HG03342 (cell line): Measurements from ENCODE around the gene CHRM3.
"Not testable (repeated sequence)": the region's sequence is repeated elsewhere in the genome, so short reads cannot be mapped to it uniquely, and the experiment has no call there.

ENCODE experiments used
- ATAC-seq: cut with Tn5 transposase; IDR thresholded peaks from one replicate; pipeline ENCODE4 v1.9.1; 2021; ENCODE audit warnings: mild to moderate bottlenecking, moderate library complexity; ENCODE audit not compliant: unreplicated experiment

CHRM3 gene

DNA sequence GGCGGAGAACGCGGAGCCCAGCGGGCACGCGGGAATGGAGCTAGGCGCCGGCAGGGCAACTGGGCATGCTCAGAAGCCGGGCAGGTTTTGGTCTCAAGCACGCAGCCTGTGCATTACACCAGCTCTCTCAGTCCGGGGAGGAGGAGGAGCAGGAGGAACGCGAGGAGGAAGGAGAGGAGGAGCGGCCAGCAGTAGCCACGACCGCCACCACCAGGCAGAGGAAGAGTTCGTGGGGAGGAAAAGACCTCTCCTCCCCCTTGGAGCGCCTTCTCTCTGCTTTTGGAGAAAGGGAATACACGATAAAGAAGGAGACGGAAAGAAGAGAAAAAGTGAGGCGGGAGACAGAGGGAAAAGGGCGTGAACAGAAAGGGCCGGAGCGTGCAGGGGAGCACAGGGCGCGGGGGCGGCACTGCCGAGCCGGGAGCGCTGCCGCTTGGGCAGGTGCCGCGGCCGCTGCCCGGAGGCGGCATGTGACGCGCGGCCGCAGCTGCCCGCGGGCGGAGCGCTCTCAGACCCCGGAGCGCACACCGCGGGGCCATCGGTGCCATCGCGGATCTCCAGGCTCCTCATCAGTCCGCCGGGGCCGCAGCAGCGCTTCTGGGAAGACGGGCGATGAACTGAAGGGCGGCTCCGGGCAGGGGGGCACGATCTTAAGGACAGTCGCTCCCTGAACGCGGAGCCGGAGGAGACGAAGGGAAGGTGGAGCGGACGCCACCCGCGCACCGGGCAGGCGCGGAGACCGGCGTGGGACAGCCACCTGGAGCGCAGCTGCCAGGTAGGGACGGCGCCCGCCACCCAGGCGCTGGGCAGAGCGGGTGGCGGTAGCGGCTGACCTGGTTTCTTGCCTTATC, at the start of gene CHRM3:
TSS of gene CHRM3 (plus strand) at position 116 of the 851 bp plus-strand sequence. CDS start 520,884 bp downstream, outside the sequence.
- ATAC-seq: no peak

DNA sequence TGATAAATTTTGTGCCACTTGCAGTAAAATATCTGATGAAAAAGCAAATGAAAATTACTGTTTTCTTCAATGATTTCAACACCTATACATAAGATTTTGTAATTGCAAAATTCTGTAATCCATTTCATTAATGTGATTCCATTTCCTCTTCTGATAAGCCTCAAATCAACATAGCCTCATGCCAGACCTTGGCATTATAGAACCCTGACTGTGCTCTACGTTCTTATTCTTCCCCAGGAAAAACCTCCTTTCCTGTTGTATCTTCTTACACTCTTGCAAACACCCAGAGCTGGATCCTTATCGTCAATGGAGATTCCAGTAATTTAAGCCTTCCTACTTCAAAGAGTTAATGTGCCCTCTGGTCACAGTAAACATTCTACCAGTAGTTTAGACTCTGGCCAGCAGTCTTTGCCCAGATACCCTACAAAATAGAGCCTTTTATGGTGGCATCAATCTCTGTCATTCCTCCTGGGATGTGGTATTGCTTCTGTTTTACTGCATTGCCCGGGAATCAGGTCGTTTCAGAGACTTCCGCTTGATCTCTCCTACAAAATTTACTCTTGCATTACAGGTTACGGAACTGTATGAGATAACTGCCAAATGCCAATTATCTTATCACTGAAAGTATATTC, 48.5 kb upstream of the CHRM3 start:
- no peak for ATAC-seq

DNA sequence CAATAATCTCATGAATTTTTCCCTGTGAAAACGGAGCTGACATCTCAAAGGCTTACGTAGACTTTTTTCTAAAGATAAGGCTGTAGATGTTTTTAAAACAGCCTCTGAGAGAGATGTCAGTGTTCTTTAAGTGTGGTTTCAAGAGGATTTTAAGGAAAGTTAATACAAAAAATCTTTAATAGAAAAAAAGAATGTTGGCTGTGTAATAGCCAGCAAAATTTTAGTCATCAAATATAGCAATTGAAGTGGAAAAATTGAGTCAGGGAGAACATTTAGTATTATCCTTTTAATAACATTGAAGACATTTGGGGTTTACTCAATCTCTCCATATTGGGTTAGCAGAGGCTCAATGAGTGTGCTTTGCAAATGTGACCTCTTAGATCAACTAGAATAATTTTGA, 38.6 kb upstream of the CHRM3 start:
- ATAC-seq: no peak

DNA sequence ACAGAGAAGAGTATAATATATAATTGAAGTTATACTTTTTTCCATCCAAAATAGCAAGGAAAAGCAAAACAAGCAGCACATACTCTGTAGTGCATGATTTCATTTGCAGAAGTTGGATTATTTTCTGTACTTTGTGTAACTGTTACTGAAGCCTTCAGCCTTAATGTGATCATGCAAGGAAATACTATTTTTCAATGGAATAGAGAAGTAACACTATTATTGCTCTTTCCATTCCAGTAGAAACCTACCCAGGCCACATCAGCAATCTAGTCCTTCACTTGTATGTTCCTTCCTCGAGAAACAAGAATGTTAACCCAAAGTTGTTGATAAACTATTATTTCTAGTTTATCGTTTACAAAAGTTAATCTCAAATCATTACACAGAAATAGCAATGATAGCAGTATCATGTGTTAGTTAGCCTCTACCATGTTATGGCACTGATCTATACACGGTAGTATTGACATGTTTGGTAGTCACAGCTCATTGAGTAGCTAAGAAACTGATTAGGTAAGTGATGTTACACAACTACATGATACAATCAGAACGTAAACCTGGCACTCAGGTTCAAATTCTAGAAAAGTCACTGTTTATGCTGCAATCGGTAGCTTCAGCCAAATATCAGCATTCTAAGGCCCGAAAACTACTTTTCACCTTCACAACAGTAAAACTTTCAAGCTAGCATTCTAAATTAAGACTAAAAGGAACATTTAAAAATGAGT, 37.6 kb upstream of the CHRM3 start:
- ATAC-seq: no peak

DNA sequence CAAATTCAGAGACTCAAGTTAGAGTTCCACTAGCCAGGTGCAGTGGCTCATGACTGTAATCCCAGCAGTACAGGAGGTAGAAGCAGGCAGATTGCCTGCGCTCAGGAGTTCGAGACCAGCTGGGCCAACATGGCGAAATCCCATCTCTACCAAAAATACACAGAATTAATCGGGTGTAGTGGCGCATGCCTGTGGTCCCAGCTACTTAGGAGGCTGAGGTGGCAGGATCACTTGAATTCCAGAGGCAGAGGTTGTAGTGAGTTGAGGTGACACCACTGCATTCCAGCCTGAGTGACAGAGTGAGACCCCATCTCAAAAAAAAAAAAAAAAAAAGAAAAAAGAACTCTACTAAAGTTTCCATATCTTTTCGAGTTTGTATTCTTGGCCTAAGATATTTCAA, 36.7 kb upstream of the CHRM3 start:
- ATAC-seq: no peak

DNA sequence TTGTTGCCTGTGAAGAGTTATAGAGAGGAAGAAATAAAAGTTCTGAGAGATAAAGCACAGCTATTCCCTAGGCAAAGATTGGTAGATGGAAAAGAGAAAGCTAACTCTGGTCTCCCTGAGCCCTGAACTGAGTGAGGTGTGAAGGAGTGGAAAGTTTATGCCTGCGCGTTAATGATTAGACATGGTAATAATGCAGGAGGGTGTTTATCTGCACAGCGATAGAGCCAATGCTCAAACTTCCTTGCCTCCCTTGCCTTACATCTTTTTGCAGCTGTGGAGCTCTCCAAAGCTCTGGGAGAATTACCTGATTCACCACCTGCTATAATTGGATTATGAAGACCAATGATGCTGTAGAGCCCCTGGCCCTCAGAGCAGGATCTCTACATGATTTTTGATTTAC, 32.8 kb upstream of the CHRM3 start:
- no peak for ATAC-seq

DNA sequence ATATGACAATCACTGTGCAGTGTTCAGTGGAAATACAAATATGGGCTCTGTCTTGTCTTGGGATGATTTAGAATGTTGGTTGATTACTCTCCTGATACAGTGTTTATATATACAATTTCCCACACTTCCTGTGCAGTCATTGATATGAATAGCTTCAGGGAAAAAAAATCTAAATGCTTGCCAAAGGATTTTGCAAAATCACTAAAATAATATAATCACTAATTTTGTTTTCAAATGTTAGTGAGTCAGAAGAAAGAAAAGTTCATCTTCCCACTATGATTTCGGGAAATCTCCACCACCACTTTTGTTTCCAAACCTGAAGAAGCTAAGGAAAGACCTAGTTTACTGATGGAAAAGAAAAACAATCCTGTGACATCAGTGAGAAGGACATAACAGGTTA, 32.1 kb upstream of the CHRM3 start:
- ATAC-seq: no peak

DNA sequence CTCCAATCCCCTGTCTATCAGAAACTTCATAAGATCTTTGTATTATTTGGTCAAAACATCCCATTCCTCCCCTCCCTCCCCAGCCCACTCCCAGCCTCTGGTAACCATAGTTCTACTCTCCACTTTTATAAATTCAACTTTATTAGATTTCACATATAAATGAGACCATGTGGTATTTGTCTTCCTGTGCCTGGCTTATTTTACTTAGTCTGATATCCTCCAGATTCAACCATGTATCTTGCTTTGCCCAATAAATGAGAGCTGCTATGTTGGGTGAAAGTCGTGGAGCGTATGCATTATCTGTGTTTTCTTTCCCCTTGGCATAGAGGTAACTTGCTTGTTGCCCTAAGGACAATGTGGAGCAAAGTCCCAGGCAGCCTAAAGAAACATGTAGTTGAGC, 28.5 kb upstream of the CHRM3 start:
- ATAC-seq: no peak

DNA sequence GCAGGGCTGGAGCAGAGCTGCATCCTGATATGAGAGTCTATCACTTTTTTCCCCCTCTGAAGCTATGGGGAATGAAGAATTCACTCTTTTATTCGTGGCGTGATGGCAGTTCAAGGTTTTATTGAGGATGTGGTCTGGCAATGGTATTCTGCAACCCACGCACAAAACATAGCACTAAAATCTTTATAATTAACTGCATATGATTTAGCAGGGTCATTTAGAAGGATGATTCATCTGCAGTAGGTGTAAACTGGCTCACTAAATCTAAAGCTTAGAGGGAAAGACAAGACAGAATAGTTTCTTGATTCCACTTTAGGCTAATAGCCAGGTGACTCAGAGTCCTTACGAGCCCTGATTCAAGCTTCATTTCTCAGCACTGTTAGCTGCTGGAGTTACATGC, 25.0 kb upstream of the CHRM3 start:
- ATAC-seq: no peak

DNA sequence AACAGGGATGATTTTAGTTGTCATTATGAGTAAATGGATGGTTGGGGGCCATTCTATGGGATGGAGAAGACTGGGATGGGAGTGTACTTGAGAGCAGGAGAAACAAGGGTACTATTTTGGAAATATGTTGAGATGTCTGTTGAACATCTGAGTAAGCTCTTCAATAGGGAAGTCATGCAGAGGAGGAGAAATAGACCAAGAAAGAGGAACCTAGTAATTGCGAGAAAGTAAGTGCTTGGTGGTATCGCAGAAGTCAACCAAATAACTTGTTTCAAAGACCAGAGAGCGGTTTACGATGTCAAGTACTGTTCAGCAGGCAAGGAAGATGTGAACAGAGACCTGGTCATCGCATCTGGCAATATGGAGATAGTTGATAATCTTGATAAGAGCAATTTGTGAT, 22.4 kb upstream of the CHRM3 start:
- ATAC-seq: no peak

DNA sequence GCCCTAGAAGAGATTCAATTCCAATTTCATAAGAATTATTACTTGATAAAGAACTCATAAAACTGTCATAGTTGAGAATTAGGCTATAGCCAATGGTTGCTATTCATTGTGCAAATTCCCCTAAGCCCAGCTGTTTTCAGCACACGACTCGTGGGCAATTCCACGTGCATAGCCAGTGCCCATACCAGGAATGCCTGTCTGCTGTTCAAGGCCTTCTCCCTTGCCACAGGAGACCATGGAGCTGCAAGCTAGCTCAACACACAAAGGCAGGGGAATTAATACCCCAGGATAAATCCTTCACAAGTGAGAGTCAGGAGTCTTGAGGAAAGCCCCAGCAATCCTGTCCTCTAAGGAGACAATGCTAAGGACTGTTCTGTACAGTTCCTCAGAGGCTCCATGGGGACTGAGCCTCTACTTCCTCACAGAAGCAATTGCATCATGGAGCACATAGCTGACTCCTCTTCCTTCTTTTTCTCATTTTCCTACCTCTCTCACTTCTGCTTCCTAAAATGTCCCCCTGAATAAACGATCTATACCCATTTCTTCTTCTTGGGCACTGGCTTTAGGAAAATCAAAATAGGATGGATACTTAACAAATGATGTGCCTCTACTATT, 19.1 kb upstream of the CHRM3 start:
- no peak for ATAC-seq

DNA sequence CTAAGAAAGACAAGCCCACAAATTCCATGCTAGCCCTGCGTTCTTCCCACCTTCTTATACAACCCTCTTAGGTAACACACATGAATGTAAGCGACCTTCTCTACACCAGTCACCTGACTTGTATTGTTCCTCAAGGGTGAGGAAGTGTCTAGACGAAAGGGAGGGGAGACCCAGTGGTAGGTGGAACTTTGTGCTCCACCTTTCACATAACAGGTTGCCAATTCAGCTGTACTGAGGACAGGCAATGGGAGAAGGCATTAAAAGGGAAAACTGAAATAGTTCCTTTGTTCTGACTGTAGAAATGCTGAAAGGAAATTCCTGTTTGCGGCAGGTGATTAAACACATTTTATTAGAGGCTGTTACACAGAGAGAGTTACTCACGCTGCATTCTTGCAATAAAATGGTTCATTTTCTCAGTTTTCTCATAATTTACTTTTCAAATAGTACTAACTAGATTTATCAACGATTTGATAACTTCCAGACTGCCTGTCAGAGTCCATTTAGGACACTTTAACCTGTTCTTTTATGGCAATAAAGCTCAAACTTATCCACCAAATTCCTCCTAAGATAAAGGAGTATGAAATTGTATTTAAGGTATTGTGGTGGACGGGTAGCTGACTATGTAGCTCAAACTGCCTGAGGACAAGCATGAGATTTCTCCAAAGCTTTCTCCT, 17.8 kb upstream of the CHRM3 start:
- no peak for ATAC-seq

DNA sequence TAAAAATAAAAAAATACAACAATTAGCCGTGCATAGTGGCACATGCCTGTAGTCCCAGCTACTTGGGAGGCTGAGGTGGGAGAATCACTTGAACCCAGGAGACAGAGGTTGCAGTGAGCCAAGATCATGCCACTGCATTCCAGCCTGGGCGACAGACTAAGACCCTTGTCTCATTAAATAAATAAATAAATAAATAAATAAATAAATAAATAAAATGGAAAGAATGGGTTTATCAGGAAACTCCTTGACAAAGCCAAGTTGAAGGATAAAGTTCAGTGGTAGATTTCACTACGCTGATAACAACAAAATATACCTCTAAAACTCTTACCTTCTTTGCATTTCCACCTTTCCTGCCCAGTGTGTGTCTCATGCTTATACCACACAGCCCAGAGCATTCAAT, 15.5 kb upstream of the CHRM3 start:
- ATAC-seq: not testable (repeated sequence)

DNA sequence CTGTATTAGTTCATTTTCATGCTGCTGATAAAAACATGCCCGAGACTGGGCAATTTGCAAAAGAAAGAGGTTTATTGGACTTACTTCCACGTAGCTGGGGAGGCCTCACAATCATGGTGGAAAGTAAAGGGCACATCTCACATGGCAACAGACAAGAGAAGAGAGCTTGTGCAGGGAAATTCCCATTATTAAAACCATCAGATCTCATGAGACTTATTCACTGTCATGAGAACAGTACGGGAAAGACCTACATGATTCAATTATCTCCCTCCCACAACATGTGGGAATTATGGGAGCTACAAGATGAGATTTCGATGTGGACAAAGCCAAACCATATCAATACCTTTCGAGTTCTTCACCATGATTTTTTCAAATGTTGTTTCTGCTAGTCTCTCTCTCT, 3.7 kb upstream of the CHRM3 start:
- no peak for ATAC-seq

DNA sequence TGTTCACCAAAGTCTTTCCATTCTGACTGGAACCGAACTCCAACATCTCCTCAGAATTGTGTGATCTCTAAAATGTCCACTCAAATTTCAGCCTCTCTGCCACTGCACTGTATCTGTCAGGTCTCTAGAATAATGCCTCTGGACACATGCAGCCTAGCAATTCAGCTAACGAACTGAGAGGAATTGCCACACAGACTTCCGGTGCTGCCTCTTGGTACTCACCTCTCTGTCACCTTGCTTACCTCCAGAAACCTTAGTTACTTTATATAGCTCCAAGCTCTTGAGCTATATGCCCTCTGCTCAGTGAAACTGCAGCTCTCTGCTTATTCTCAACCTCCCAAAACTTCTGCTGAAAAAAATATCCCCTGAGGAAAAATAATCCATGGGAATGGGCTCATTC, 2.7 kb upstream of the CHRM3 start:
- ATAC-seq: no peak

DNA sequence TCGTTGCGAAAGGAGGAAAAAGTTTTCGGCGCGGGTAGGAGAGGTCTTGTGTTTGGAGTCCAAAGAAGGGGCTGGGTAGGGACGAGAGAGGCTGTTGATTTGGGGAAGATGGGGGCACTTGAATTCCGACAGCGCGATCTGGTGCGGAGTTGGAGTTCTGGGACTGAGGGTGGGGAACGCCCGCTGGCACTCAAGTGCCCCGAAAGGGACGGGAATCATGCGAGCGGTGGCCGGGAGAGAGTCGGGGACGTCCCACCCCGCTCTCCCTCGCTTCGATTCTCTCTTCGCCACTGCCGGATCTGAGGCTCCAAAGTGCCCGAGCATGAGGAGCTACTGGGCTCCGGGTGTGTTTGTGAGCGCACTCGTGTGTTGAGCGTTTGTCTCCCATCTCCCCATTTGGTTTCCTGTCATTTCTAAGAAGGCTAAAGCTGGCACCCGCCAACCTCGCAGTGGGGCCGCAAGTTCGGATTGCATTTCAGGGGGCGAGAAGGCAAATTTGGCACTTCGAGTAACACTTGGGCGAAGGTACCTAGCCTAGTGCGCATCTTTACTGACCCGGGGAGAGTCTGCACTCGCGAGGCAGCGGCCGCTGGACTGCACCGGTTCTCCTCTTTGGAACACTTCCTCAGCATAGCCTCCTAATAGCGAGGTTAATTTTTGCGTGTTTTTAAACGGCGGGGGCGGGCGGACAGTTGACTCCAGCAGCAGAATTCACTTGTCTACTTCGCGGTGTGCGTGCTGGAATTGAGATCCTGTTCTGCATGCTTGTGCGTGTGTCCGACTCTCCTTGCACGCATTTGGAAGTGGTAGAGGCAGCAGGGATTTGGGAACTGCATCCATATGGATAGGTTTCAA, 1.2 kb downstream of the CHRM3 start:
- ATAC-seq: no peak

DNA sequence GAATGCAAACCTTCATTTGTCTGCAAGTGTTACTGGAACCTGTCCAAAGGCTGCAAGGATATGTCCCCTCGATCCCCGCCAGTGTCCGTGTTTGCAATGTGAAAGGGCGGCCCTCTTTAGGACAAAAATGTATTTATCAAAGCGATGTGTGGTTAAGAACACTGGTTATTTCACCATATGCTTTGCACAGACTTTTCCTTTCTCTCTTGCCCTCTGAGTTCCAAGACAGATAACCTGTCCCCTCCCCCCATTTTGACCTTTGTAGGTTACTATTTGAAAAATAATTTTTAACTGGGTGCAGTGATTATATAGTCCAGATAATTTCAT, 1.8 kb downstream of the CHRM3 start:
- no peak for ATAC-seq

DNA sequence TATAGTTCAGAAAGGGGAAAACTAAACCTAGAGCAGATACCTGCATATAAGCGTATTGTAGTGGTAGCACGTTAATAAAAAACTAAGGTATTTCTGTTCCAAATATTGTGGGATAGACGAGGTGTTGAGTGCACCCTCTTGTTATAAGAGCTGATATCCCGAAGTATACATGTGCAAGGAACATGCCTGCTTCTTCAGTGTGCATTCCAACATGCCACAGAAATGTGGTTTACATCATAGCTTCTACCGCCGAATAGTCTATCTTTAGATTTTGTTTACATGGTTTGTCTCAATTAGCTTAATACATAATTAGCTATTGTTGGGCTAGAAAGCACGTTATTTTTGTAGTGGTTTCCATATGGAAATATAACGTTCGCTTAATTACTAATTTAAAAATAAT, 2.2 kb downstream of the CHRM3 start:
- ATAC-seq: no peak

DNA sequence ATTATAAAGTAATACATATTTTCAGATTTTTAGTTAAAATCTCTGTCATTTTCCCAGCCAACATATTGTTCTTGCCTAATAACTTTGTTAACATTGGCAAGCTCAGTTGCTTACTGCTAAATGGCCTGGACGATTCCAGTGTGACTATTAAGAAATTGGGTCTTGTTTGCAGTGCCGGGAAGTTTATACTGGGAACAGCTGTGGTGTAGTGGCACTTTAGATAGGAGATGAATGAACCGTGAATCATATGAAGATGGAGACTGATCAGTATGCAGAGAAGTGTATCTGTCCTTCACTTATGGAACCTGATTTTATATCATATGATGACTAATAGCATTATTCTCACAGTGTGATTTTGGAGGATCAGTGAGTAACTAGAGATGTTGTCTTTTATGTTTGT, 3.3 kb downstream of the CHRM3 start:
- no peak for ATAC-seq

DNA sequence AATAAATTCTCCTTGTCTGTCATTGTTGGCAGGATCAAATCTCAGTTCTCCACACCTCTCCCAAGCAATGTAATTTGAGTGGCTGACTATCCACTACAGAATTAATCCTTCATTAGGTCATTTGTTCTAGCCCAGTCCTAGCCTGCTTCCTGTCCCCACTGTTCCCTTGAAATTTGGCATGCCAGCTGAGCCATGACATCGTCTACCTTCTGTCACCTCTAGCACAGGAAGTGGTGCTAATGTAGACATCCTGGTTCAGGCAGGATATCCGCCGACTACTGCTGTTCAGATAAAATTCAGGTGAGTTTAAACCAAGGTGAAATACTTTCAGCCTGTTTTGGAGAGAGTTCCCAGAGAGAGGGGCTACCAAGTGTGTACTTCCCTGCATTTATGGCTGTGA, 5.9 kb downstream of the CHRM3 start:
- no peak for ATAC-seq
